ENCODE data around the gene SMU1. TPM values are rescaled to one million over a fixed set of nuclear protein-coding genes. Genes with fewer than 3 reads are reported as not detected.
"Not testable (repeated sequence)": the region's sequence is repeated elsewhere in the genome, so short reads cannot be mapped to it uniquely, and the experiment has no call there.

Gene SMU1
- total RNA-seq, 4 donors from 2014 or later = 12.5 to 15.3 (median 13.6) TPM

DNA sequence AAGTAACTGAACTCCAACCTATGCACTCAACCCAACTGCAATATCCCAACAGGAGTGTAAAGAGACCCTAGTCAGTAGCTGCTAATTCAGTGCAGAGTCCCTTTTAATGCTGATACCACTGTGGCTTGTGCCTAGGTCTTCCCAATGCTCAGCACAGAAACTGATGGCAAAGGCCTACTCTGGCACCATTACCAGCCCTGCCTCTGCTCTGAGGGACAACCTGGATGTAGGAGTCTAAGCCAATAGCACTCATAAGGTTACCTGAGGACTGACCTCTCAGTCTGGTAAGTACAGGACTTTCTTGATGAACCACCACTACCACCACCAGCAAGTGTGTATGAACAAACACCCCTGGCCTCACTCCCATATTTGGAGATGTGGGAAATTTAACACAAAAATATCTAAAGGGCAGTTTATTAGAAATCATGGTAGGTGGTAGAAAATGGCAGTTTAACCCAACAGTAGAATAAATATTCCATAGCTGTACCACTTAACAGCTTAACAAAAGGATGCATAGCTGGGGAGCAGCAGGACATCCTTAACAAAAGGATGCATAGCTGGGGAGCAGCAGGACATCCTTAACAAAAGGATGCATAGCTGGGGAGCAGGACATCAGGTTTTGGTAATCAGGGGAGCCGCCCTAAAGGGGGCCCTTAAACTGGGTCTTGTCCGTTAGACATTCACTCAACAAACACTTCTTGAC lies 62.4 kb downstream of the SMU1 start:
- intact Hi-C loops (cut with DNase I; ENCODE audit: low total_unique reads) (no loop called here), in situ Hi-C loops (cut with MboI; ENCODE audit: low sequenced_read_pairs in 4 of 4) (no loop called here)
- no peaks in the 10 kb centered on the region for H3K36me3 ChIP-seq
- H3K27ac ChIP-seq = no peak overlapping the region
- no peak for TF ChIP-seq POLR2A (IDR thresholded peaks at IDR 0.05)
- TF ChIP-seq, protein P1, sequence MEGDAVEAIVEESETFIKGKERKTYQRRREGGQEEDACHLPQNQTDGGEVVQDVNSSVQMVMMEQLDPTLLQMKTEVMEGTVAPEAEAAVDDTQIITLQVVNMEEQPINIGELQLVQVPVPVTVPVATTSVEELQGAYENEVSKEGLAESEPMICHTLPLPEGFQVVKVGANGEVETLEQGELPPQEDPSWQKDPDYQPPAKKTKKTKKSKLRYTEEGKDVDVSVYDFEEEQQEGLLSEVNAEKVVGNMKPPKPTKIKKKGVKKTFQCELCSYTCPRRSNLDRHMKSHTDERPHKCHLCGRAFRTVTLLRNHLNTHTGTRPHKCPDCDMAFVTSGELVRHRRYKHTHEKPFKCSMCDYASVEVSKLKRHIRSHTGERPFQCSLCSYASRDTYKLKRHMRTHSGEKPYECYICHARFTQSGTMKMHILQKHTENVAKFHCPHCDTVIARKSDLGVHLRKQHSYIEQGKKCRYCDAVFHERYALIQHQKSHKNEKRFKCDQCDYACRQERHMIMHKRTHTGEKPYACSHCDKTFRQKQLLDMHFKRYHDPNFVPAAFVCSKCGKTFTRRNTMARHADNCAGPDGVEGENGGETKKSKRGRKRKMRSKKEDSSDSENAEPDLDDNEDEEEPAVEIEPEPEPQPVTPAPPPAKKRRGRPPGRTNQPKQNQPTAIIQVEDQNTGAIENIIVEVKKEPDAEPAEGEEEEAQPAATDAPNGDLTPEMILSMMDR (IDR thresholded peaks at IDR 0.05 in 4 of 5, conservative IDR thresholded peaks at IDR 0.05 in 1 of 5) = no peak
- H3K9me3 ChIP-seq = no peaks in the 10 kb centered on the region
- DNase-seq (no peak), ATAC-seq (no peak)
- no peak overlapping the region for H3K4me3 ChIP-seq
- no peaks in the 10 kb centered on the region for H3K4me1 ChIP-seq
- no peaks in the 10 kb centered on the region for H3K27me3 ChIP-seq

DNA sequence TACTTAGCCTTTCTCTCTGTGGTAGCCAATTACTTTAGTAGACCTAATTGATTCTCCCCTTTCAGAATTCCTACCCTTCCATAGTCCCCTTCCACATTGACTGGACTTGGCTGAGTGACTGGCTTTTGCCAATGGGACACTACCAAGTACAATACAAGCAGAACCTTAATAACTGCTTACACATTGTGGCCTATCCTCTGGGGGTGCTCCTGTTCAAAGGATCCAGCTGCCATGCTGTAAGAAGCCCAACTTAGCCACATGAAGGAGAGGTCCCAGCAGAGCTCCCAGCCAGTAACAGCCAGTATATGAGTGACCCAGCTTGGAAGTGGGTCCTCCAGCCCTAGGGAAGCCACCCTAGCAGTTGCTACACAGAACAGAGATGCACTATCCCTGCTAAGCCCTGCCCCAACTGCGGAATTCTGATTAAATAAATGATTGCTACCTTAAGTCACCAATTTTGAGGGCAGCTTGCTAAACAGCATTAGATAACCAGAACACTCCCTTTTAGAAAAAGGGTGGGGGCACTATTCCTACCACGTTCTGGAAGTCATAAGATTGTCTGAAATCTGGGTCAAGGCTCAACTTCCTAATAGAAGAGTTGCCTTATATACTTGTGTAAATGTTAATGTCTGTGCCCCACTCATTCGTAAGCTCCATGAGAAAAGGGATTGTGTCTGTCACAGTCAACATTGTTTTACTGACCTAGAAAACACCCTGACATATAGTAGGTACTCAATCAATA lies 64.0 kb downstream of the SMU1 start:
- no peaks in the 10 kb centered on the region for H3K9me3 ChIP-seq
- no peak for ATAC-seq
- intact Hi-C loops (cut with DNase I; ENCODE audit: low total_unique reads) (no loop called here), in situ Hi-C loops (cut with MboI; ENCODE audit: low sequenced_read_pairs in 4 of 4) (no loop called here)
- no peak overlapping the region for H3K4me3 ChIP-seq
- no peak overlapping the region for H3K27ac ChIP-seq
- H3K4me1 ChIP-seq = no peaks in the 10 kb centered on the region
- DNase-seq = no peak
- TF ChIP-seq, protein P1 (IDR thresholded peaks at IDR 0.05 in 4 of 5, conservative IDR thresholded peaks at IDR 0.05 in 1 of 5) = no peak
- TF ChIP-seq POLR2A (IDR thresholded peaks at IDR 0.05) = no peak
- no peaks in the 10 kb centered on the region for H3K36me3 ChIP-seq
- no peaks in the 10 kb centered on the region for H3K27me3 ChIP-seq

- ATAC-seq (no peak), DNase-seq (no peak)
- TF ChIP-seq, protein P1 (IDR thresholded peaks at IDR 0.05 in 4 of 5, conservative IDR thresholded peaks at IDR 0.05 in 1 of 5) = no peak
- no peak for TF ChIP-seq POLR2A (IDR thresholded peaks at IDR 0.05)
- no peaks in the 10 kb centered on the region for H3K9me3 ChIP-seq
- no peaks in the 10 kb centered on the region for H3K27me3 ChIP-seq
- in situ Hi-C loops (cut with MboI; ENCODE audit: low sequenced_read_pairs in 4 of 4) (no loop called here), intact Hi-C loops (cut with DNase I; ENCODE audit: low total_unique reads) (no loop called here)
- H3K27ac ChIP-seq = no peak overlapping the region
- H3K4me1 ChIP-seq = no peaks in the 10 kb centered on the region
- H3K36me3 ChIP-seq = no peaks in the 10 kb centered on the region
- no peak overlapping the region for H3K4me3 ChIP-seq
Observed at GRCh38 chr9:33011831-33012230, 64.6 kb downstream of the SMU1 start.

DNA sequence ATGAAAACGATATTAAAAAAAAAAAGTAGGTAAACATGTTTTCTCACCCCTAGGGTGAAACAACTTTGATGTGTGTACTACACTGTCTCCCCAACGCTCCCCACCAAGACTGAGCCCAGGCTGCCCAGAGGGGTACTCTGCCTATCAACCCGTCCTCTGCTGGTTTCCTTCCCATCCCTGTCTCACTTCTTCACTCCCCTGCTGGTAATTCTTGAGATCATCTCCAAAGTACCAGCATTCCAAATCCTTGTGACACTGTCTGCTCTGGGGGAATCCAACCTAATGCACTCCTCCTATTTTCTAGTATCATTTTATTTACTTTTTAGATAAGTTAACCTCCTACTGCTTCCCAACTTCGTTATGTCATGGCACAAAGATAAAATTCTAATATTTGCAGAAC lies 68.7 kb downstream of the SMU1 start:
- no peaks in the 10 kb centered on the region for H3K4me1 ChIP-seq
- H3K27me3 ChIP-seq = no peaks in the 10 kb centered on the region
- TF ChIP-seq, protein P1 (IDR thresholded peaks at IDR 0.05 in 4 of 5, conservative IDR thresholded peaks at IDR 0.05 in 1 of 5) = no peak
- TF ChIP-seq POLR2A (IDR thresholded peaks at IDR 0.05) = no peak
- no peaks in the 10 kb centered on the region for H3K9me3 ChIP-seq
- H3K27ac ChIP-seq = no peak overlapping the region
- DNase-seq = no peak
- in situ Hi-C loops (cut with MboI; ENCODE audit: low sequenced_read_pairs in 4 of 4) (no loop called here), intact Hi-C loops (cut with DNase I; ENCODE audit: low total_unique reads) (no loop called here)
- H3K36me3 ChIP-seq = no peaks in the 10 kb centered on the region
- H3K4me3 ChIP-seq = no peak overlapping the region
- ATAC-seq = no peak

GRCh38 chr9:33005335-33005734 lies 71.1 kb downstream of the SMU1 start:
- ATAC-seq; intact Hi-C loops (cut with DNase I; ENCODE audit: low total_unique reads): not testable (repeated sequence)

GRCh38 chr9:33000682-33001055 lies 75.8 kb downstream of the SMU1 start:
- not testable (repeated sequence) for ATAC-seq, H3K27me3 ChIP-seq, H3K4me1 ChIP-seq, H3K9me3 ChIP-seq, DNase-seq
- peak overlapping the region; percentile 84 to 97 (median 91) for H3K27ac ChIP-seq
- H3K4me3 ChIP-seq = peak overlapping the region; percentile 85 to 97 (median 92)
- peaks cover 0 to 15% of the 10 kb centered on the region in 2 donors for H3K36me3 ChIP-seq
- in situ Hi-C loops (cut with MboI; ENCODE audit: low sequenced_read_pairs in 4 of 4) (loop anchor here in 1 of 4 donors (5.0 kb wide), 1 partner anchor 428 kb away; the partner anchor contains the start of gene NDUFB6), intact Hi-C loops (cut with DNase I; ENCODE audit: low total_unique reads) (loop anchor here (1.0 to 2.0 kb wide), 3 partner anchors 24 to 427 kb away; partner anchors contain the start of genes DNAJA1 and NDUFB6)

More at GRCh38 chr9:33005335-33005734, 71.1 kb downstream of the SMU1 start:
- DNase-seq; H3K27ac ChIP-seq; in situ Hi-C loops (cut with MboI; ENCODE audit: low sequenced_read_pairs in 4 of 4); H3K4me3 ChIP-seq; H3K9me3 ChIP-seq; H3K4me1 ChIP-seq; H3K27me3 ChIP-seq; H3K36me3 ChIP-seq: not testable (repeated sequence)

Data from gastrocnemius medialis (tissue), 4 donors.